MM.1S (cell line): ENCODE data around the gene CLC.

Experiments
- EZH2 ChIP-seq: fragments of 300-600 bp; sonication (generic); optimal IDR thresholded peaks from 2 replicates; pipeline ENCODE3; 2017; ENCODE audit warnings: low read depth, mild to moderate bottlenecking, antibody characterized with exemption, low read length, mixed read lengths
- EZH2phosphoT487 ChIP-seq: fragments of 300-600 bp; sonication (generic); IDR thresholded peaks from 2 replicates; pipeline ENCODE4 v1.6.1; 2018; ENCODE audit warnings: antibody characterized with exemption, low read length
- TF ChIP-seq, protein P1 (sequence below): fragments of 300-600 bp; sonication (generic); IDR thresholded peaks from 2 replicates; pipeline ENCODE4 v1.5.1; 2016; ENCODE audit warnings: antibody characterized with exemption, low read length, mixed read lengths

DNA sequence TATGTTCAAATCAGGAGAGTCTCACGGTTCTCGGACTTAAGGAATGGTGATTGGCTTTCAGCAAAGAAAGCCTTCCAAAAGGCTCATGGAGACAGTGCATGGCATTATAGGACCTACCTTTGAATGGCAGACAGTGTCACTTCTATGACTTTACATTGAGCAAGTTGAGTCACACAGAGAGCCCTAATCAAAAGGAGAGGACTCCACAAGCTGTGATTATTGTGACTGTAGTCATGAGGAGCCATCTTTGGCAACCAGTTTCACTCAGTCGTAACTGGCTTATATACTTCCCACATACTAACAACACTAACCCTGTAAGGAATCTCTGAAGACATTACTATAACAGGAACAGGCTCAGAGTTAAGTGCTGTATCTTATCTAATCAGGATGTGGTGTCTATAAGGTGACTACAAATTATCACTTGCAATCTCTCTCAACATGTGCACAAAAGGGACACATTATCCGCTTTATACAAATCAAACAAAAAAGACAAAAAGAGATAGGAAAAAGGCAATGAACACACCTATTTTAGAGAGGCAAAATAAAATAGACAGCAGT lies 27.4 kb downstream of the CLC start:
- TF ChIP-seq, protein P1, sequence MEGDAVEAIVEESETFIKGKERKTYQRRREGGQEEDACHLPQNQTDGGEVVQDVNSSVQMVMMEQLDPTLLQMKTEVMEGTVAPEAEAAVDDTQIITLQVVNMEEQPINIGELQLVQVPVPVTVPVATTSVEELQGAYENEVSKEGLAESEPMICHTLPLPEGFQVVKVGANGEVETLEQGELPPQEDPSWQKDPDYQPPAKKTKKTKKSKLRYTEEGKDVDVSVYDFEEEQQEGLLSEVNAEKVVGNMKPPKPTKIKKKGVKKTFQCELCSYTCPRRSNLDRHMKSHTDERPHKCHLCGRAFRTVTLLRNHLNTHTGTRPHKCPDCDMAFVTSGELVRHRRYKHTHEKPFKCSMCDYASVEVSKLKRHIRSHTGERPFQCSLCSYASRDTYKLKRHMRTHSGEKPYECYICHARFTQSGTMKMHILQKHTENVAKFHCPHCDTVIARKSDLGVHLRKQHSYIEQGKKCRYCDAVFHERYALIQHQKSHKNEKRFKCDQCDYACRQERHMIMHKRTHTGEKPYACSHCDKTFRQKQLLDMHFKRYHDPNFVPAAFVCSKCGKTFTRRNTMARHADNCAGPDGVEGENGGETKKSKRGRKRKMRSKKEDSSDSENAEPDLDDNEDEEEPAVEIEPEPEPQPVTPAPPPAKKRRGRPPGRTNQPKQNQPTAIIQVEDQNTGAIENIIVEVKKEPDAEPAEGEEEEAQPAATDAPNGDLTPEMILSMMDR: no peak
- TF ChIP-seq EZH2phosphoT487 (no peak), EZH2 (no peak)
